HG02623 (cell line): ENCODE data around the gene TSPOAP1.

Experiments used
- ATAC-seq: cut with Tn5 transposase; IDR thresholded peaks from one replicate; pipeline ENCODE4 v1.9.1; 2021; ENCODE audit warnings: moderate library complexity; ENCODE audit not compliant: unreplicated experiment

Gene TSPOAP1

GRCh38 chr17:58265271-58265670 is 63.3 kb downstream of the TSPOAP1 start:
- ATAC-seq: no peak

- no peak for ATAC-seq
Observed at GRCh38 chr17:58264407-58265103, 64.0 kb downstream of the TSPOAP1 start.

- ATAC-seq: no peak
Observed at GRCh38 chr17:58263773-58264172, 64.8 kb downstream of the TSPOAP1 start.

GRCh38 chr17:58262149-58262548 is 66.4 kb downstream of the TSPOAP1 start:
- ATAC-seq: no peak

- ATAC-seq: no peak
Observed at GRCh38 chr17:58254803-58255202, 73.8 kb downstream of the TSPOAP1 start.

GRCh38 chr17:58253082-58253481 is 75.5 kb downstream of the TSPOAP1 start:
- no peak for ATAC-seq

- ATAC-seq: no peak
Observed at GRCh38 chr17:58252141-58252540, 76.5 kb downstream of the TSPOAP1 start.
